GM19324 (cell line): Measurements from ENCODE around the gene SH3GL2.

Experiments used
- ATAC-seq: cut with Tn5 transposase; IDR thresholded peaks from one replicate; pipeline ENCODE4 v1.9.1; 2021; ENCODE audit warnings: mild to moderate bottlenecking, moderate library complexity; ENCODE audit not compliant: unreplicated experiment, low FRiP score

The SH3GL2 gene

GRCh38 chr9:17653947-17654465 is 75.1 kb downstream of the SH3GL2 start:
- no peak for ATAC-seq

GRCh38 chr9:17656889-17657288 is 78.0 kb downstream of the SH3GL2 start:
- no peak for ATAC-seq

- ATAC-seq: no peak
Observed at GRCh38 chr9:17658237-17658636, 79.4 kb downstream of the SH3GL2 start.

- ATAC-seq: no peak
Observed at GRCh38 chr9:17660158-17660557, 81.3 kb downstream of the SH3GL2 start.

DNA sequence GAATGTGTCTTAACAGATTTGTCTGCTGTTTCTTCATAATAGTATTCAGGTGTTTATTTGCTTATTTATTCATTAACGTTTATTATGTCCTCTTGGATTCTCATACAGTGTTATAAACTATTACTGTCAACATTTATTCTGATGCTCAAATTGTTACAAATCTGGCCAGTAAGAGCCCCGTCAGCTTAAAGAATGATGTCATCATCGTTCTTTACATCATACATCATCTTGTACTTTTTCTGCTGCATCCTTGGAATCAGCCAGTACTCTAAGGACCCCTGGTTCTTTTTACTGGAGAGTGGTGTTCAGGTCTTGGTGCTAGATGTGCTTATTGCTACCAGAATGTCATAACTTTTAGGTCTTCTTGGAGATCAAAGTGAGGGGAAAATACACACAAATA is 86.6 kb downstream of the SH3GL2 start:
- no peak for ATAC-seq

DNA sequence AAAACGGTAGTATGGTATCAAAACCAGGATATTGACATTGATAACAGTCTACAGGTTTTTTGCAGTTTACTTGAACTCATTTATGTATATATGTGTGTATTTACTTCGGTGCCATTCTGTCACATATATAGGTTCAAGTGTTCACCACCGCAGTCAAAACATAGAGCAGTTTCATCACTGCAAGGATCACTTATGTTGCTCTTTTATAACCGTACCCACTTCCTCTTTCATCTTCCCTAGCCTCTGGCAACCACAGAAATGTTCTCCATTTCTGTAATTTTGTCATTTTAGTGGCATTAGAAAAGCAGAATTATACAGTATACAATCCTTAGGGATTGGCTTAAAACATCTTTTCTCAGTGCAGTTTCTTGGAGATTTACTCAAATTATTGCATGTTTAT is 90.3 kb downstream of the SH3GL2 start:
- no peak for ATAC-seq

- no peak for ATAC-seq
Observed at GRCh38 chr9:17682684-17683083, 103.8 kb downstream of the SH3GL2 start.

DNA sequence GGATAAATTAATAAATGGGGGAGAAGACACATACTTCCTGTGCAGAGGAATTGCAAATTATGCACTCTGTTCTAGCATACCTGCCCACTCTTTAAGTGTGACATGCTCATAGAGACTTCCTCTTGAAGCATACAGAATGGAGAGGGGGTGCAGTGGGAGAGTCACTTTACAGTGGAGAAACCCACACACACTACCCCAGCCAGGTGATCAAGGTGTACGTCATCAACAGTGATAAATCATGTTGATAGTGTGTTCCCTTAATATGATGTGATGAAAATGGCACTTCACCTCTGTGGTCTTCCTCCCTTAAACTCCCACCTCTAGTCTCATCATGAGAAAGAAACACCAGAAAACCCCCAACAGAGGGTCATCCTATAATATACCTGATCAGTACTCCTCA is 110.0 kb downstream of the SH3GL2 start:
- ATAC-seq: no peak

DNA sequence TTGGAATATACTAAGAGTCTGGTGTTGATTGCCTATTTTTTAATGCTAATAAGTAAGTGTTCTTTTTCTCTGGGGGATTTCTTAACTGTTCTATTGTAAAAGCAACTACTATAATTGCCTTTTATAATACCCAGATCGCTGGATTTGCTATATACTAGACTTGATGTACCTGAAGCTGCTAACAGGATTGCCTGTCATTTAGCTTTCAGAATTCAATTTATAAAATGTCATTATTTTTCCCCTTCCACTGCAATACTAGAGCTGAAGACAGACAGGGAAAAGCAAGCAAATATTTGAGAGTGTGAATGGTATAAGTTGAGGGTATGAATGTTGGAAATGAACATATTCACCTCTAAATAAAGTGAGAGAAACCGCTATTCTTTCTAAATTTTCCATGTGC is 115.5 kb downstream of the SH3GL2 start:
- ATAC-seq: no peak

DNA sequence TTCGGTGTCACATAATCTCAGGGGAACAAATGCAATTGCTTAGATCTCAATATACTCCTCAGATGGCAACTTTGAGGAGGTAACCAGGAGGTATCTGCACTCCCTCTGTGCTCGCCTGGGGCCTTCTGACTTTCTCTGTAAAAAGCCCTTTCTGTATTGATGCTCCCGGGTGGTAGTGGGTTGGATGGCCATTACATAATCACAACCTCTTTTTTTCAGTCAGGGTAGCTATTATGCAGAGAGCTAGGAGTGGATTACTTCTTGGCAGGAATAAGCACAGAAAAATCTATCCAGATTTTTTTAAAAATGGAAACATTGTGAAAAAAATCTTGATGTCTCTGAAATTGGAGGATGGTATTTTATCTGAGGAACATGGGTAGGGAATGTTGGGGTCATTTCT is 116.6 kb downstream of the SH3GL2 start:
- ATAC-seq: no peak

- ATAC-seq: no peak
Observed at GRCh38 chr9:17699615-17700330, 120.9 kb downstream of the SH3GL2 start.

GRCh38 chr9:17706347-17706746 is 127.5 kb downstream of the SH3GL2 start:
- ATAC-seq: no peak

GRCh38 chr9:17719053-17719452 is 140.2 kb downstream of the SH3GL2 start:
- no peak for ATAC-seq

- ATAC-seq: no peak
Observed at GRCh38 chr9:17721954-17722353, 143.1 kb downstream of the SH3GL2 start.

DNA sequence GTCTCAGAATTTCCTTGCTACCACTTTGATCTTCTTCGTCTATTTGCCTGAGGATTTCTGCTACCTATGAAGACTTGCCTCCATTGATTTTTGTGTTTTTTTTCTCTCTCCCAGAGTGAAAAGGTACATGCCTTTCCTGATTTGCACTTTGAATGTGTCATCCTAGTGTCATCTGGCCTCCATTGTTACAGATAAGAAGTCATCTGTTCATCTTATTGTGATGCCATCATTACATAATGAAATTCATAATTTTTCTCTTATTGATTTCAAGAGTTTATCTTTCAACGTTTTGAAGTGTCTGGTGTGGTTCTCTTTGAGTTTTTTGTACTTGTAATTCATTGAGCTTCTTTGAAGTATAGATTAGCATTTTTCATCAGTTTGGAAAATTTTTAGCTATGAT is 144.8 kb downstream of the SH3GL2 start:
- ATAC-seq: no peak

- ATAC-seq: no peak
Observed at GRCh38 chr9:17725399-17726010, 146.6 kb downstream of the SH3GL2 start.

GRCh38 chr9:17726298-17726697 is 147.4 kb downstream of the SH3GL2 start:
- ATAC-seq: no peak

DNA sequence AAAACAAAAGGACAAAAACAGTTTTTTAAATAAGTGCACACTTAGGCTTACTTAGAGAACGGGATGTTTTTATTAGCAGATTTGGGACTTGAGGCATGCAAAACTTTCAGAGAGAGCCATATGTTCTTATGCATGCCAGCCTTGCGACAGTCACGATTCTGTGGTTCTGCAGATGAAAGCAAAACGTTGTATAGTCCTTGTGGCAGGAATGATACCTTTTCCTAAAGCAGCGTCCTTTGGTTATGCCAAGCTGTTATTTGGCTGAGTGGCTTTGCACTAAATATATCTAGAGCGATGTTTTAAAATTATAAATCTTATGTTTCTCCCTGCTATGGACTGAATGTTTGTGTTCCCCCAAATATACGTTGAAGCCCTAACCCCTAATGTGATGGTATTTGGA is 152.0 kb downstream of the SH3GL2 start:
- ATAC-seq: no peak

- no peak for ATAC-seq
Observed at GRCh38 chr9:17731308-17731707, 152.4 kb downstream of the SH3GL2 start.

DNA sequence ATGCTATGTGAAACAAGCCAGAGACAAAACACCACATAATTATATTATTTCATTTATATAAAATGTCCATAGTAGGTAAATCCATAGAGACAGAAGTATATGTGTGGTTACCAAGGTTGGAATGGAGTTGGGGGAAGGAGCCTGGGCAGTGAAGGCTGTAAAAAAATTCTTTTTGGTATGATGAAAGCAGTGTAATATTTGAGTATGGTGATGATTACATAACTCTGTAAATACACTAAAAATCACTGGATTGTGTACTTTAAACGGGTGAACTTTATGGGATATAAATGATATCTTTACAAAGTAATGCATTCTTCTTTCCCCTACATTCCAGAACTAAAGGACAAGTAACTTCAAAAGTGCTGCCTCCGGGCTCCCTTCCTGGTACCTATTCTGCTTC is 155.8 kb downstream of the SH3GL2 start:
- no peak for ATAC-seq

DNA sequence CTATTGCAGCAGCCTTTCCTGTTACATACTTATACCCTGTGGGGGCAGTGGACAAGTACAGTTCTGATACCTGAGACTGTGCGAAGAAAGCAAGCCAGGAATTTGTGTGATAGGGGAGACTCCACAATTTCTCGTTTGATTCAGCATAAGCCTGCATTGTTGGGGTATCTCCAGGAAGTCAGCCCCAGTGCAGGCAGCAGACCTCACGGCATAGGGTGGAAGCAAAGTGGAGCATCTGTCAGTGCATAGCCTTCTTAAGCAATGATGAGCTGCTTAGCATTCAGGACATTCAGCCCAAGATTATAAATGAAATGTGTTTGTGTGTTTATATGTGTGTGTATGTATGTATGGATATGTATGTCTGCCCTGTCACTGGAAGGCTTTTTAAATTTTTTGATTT is 157.0 kb downstream of the SH3GL2 start:
- ATAC-seq: no peak

DNA sequence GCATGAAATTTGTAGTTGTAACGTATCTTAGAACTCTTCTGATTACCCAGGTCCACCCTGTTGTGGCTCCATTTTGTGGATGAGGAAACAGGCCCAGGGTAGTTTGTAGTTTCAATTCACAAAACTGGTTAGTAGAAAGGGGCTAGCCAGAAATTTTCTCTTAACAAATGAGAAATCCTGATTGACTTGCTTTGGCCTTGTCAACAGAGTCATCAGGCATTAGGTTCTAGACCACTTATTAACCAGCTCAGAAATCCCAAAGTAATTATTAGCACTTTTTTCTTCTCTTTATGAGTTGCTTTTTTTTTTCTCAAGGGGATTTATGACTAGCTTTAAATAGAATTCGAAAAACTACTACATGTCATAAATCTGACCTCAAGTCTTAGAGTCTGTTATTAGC is 160.2 kb downstream of the SH3GL2 start:
- ATAC-seq: no peak
